HCT116 (cell line): ENCODE data around the gene IQCM.

Source experiments
- ELF1 ChIP-seq: IDR thresholded peaks from 2 replicates; pipeline ENCODE4 v1.6.1; 2012; ENCODE audit warnings: low read depth, borderline replicate concordance
- POLR2A ChIP-seq: IDR thresholded peaks from 2 replicates; pipeline ENCODE4 v1.7.0; 2011; ENCODE audit warnings: borderline replicate concordance; ENCODE audit not compliant: insufficient read depth, insufficient read length; ENCODE audit errors: extremely low read depth
- SP1 ChIP-seq: IDR thresholded peaks from 2 replicates; pipeline ENCODE4 v1.6.1; 2012; ENCODE audit warnings: low read depth
- TCF7L2 ChIP-seq: IDR thresholded peaks from 2 replicates; pipeline ENCODE4 v1.7.0; 2011; ENCODE audit warnings: borderline replicate concordance, inconsistent platforms; ENCODE audit not compliant: insufficient read depth, insufficient read length; ENCODE audit errors: extremely low read depth
- TF ChIP-seq, protein P1 (sequence below): IDR thresholded peaks from 2 replicates; pipeline ENCODE4 v1.6.1; 2012; ENCODE audit warnings: low read depth
- TF ChIP-seq, protein P2 (sequence below), 3 experiments: fragments of 200-600 bp in 1 of 3; sonication (generic) in 1 of 3; IDR thresholded peaks in 2 of 3; conservative IDR thresholded peaks in 1 of 3; 2 replicates each; pipeline ENCODE4 v1.5.1; 2012 to 2017; ENCODE audit warnings: low read depth in 2 of 3, low read length in 2 of 3, antibody characterized with exemption in 1 of 3, borderline replicate concordance in 1 of 3, control low read depth in 1 of 3, mild to moderate bottlenecking in 1 of 3, mixed read lengths in 1 of 3, mixed run types in 1 of 3, moderate library complexity in 1 of 3; ENCODE audit not compliant: insufficient read depth in 1 of 3

DNA sequence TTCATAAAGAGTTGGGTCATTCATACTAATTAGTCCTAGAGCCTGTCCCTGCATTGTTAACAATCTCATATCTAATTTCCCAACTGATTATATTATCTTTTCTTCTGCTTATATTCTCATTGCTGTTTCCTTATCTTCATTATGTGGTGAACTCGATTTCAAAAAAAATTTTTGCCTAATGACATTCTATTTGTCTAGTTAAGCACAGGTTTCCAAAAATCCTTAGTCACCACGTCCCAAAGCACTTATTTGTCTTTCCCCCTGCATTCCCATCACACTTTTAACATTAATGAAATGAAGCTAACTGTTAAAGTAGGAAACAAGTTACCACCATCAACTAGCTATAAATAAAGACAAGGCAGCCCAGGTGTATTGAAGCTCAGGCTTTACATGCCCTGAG is 131.1 kb downstream of the IQCM start:
- no peak for TF ChIP-seq POLR2A
- TF ChIP-seq ELF1 = no peak
- TF ChIP-seq, protein P1, sequence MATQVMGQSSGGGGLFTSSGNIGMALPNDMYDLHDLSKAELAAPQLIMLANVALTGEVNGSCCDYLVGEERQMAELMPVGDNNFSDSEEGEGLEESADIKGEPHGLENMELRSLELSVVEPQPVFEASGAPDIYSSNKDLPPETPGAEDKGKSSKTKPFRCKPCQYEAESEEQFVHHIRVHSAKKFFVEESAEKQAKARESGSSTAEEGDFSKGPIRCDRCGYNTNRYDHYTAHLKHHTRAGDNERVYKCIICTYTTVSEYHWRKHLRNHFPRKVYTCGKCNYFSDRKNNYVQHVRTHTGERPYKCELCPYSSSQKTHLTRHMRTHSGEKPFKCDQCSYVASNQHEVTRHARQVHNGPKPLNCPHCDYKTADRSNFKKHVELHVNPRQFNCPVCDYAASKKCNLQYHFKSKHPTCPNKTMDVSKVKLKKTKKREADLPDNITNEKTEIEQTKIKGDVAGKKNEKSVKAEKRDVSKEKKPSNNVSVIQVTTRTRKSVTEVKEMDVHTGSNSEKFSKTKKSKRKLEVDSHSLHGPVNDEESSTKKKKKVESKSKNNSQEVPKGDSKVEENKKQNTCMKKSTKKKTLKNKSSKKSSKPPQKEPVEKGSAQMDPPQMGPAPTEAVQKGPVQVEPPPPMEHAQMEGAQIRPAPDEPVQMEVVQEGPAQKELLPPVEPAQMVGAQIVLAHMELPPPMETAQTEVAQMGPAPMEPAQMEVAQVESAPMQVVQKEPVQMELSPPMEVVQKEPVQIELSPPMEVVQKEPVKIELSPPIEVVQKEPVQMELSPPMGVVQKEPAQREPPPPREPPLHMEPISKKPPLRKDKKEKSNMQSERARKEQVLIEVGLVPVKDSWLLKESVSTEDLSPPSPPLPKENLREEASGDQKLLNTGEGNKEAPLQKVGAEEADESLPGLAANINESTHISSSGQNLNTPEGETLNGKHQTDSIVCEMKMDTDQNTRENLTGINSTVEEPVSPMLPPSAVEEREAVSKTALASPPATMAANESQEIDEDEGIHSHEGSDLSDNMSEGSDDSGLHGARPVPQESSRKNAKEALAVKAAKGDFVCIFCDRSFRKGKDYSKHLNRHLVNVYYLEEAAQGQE = no peak
- TF ChIP-seq SP1 = no peak
- TF ChIP-seq, protein P2, sequence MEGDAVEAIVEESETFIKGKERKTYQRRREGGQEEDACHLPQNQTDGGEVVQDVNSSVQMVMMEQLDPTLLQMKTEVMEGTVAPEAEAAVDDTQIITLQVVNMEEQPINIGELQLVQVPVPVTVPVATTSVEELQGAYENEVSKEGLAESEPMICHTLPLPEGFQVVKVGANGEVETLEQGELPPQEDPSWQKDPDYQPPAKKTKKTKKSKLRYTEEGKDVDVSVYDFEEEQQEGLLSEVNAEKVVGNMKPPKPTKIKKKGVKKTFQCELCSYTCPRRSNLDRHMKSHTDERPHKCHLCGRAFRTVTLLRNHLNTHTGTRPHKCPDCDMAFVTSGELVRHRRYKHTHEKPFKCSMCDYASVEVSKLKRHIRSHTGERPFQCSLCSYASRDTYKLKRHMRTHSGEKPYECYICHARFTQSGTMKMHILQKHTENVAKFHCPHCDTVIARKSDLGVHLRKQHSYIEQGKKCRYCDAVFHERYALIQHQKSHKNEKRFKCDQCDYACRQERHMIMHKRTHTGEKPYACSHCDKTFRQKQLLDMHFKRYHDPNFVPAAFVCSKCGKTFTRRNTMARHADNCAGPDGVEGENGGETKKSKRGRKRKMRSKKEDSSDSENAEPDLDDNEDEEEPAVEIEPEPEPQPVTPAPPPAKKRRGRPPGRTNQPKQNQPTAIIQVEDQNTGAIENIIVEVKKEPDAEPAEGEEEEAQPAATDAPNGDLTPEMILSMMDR (IDR thresholded peaks at IDR 0.05 in 2 of 3, conservative IDR thresholded peaks at IDR 0.05 in 1 of 3; ENCODE audit: borderline replicate concordance in 1 of 3, insufficient read depth in 1 of 3, low read depth in 2 of 3, low read length in 2 of 3) = no peak
- no peak for TF ChIP-seq TCF7L2
